Common myeloid progenitor, CD34-positive (primary cell): Measurements from ENCODE around the gene ARHGEF28.

Experiments
- CTCF ChIA-PET: fragments of 350-600 bp; sonication (Branson Sonifier 250); formaldehyde crosslinking; loops from one replicate; lab custom pipeline; 2021; ENCODE audit warnings: antibody characterized with exemption; lab: Charles Lee
- POLR2A ChIA-PET: fragments of 350-600 bp; sonication (Branson Sonifier 250); formaldehyde crosslinking; loops from one replicate; lab custom pipeline; 2021; ENCODE audit warnings: antibody characterized with exemption; lab: Charles Lee
- DNase-seq, 3 donors: peaks; one replicate each; pipeline versions ENCODE4 v3.0.0 to v3.0.0-alpha.2; 2013
- H3K27ac ChIP-seq, 2 experiments: 1 replicate in 1 of 2; 2 replicates in 1 of 2; pipeline ENCODE4 v1.7.0; 2013; ENCODE audit warnings: inconsistent platforms in 2 of 2, low read length in 2 of 2, mild to moderate bottlenecking in 2 of 2, low read depth in 1 of 2, moderate library complexity in 1 of 2; ENCODE audit not compliant: severe bottlenecking in 2 of 2, insufficient read depth in 1 of 2, poor library complexity in 1 of 2
- H3K27me3 ChIP-seq, 5 experiments: replicated peaks in 2 of 5; 1 replicate in 3 of 5; 2 replicates in 2 of 5; pipeline versions ENCODE4 v1.6.1 to v1.7.0; 2013; ENCODE audit warnings: low read length in 4 of 5, mild to moderate bottlenecking in 2 of 5, moderate library complexity in 2 of 5, inconsistent platforms in 1 of 5; ENCODE audit not compliant: insufficient read depth in 5 of 5, control insufficient read depth in 4 of 5
- H3K36me3 ChIP-seq, 4 experiments: 1 replicate in 2 of 4; 2 replicates in 2 of 4; pipeline versions ENCODE4 v1.6.1 to v1.7.0; 2013; ENCODE audit warnings: low read length in 3 of 4, control low read depth in 1 of 4, mild to moderate bottlenecking in 1 of 4; ENCODE audit not compliant: control insufficient read depth in 4 of 4, insufficient read depth in 4 of 4
- H3K4me1 ChIP-seq, 4 experiments: 1 replicate in 3 of 4; 2 replicates in 1 of 4; pipeline versions ENCODE4 v1.6.1 to v1.7.1; 2013; ENCODE audit warnings: low read length in 3 of 4, mild to moderate bottlenecking in 3 of 4, control low read depth in 1 of 4, inconsistent platforms in 1 of 4, moderate library complexity in 1 of 4; ENCODE audit not compliant: control insufficient read depth in 4 of 4, insufficient read depth in 4 of 4; ENCODE audit errors: control extremely low read depth in 1 of 4
- H3K4me3 ChIP-seq, 7 experiments: 1 replicate in 4 of 7; 2 replicates in 3 of 7; pipeline versions ENCODE4 v1.5.1 to v1.7.0; 2013; ENCODE audit warnings: mild to moderate bottlenecking in 7 of 7, low read length in 6 of 7, moderate library complexity in 6 of 7, inconsistent platforms in 2 of 7, low read depth in 2 of 7, control low read depth in 1 of 7; ENCODE audit not compliant: insufficient read depth in 4 of 7, control insufficient read depth in 1 of 7; ENCODE audit errors: extremely low read depth in 1 of 7
- H3K9me3 ChIP-seq, 5 experiments: 1 replicate in 4 of 5; 2 replicates in 1 of 5; pipeline versions ENCODE4 v1.6.1 to v1.7.1; 2013; ENCODE audit warnings: low read length in 4 of 5, mild to moderate bottlenecking in 2 of 5, inconsistent platforms in 1 of 5, low read depth in 1 of 5, moderate library complexity in 1 of 5; ENCODE audit not compliant: control insufficient read depth in 4 of 5, insufficient read depth in 2 of 5; ENCODE audit errors: control extremely low read depth in 1 of 5
- WGBS: methylation state at CpG from one replicate; pipeline ENCODE4 v1.1.5; 2013; ENCODE audit not compliant: insufficient coverage; 5-methylcytosine and 5-hydroxymethylcytosine counted together

The ARHGEF28 gene

GRCh38 chr5:73917891-73918290, 291.9 kb downstream of the ARHGEF28 start:
- H3K27me3 ChIP-seq, result no peaks in the 10 kb centered on the region
- 100% methylated on average over 1 of the region's 4 CpGs for WGBS
- POLR2A ChIA-PET, result no interaction called here

GRCh38 chr5:73918791-73919221, 292.8 kb downstream of the ARHGEF28 start:
- CTCF ChIA-PET, result interaction anchor here (1.6 kb wide), 1 partner anchor 13 kb away, joined by 3 read pairs; no protein-coding TSS in a partner anchor
- H3K4me1 ChIP-seq, result peaks cover 0 to 5% (median 1%) of the 10 kb centered on the region in 4 experiments
- 83% methylated on average over 4 of the region's 6 CpGs for WGBS
- no peaks in the 10 kb centered on the region for H3K36me3 ChIP-seq
- POLR2A ChIA-PET, result no interaction called here
- H3K27ac ChIP-seq, result no peak overlapping the region
- no peaks in the 10 kb centered on the region for H3K9me3 ChIP-seq
- peak in 2 of 3 donors; percentile 4 to 46 for DNase-seq
- H3K27me3 ChIP-seq, result no peaks in the 10 kb centered on the region
- H3K4me3 ChIP-seq, result peak overlapping the region in 2 of 7 experiments; percentile 19 to 38

More at GRCh38 chr5:73917891-73918290, 291.9 kb downstream of the ARHGEF28 start:
- H3K4me1 ChIP-seq, result peaks cover 0 to 5% (median 1%) of the 10 kb centered on the region in 4 experiments
- H3K36me3 ChIP-seq, result no peaks in the 10 kb centered on the region
- no peak overlapping the region for H3K27ac ChIP-seq
- CTCF ChIA-PET, result no interaction called here
- DNase-seq, result no peak
- no peak overlapping the region for H3K4me3 ChIP-seq
- no peaks in the 10 kb centered on the region for H3K9me3 ChIP-seq

- Histone ChIP-seq H3K27me3 (no peaks in the 10 kb centered on the region), H3K27ac (no peak overlapping the region), H3K4me1 (peaks cover 0 to 5% (median 1%) of the 10 kb centered on the region in 4 experiments), H3K4me3 (no peak overlapping the region), H3K9me3 (no peaks in the 10 kb centered on the region), H3K36me3 (no peaks in the 10 kb centered on the region)
- ChIA-PET CTCF (interaction anchor here (0.9 kb wide), 1 partner anchor 19 kb away, joined by 4 read pairs; no protein-coding TSS in a partner anchor), POLR2A (no interaction called here)
- peak in 2 of 3 donors; percentile 6 to 9 for DNase-seq
- no CpG with 5 or more reads among the region's 3 CpGs for WGBS
Observed at GRCh38 chr5:73921741-73922140, 295.7 kb downstream of the ARHGEF28 start.

- no peaks in the 10 kb centered on the region for H3K27me3 ChIP-seq
- ChIA-PET POLR2A (no interaction called here), CTCF (interaction anchor here (0.9 kb wide), 1 partner anchor 20 kb away, joined by 4 read pairs; no protein-coding TSS in a partner anchor)
- peaks cover 0 to 5% (median 1%) of the 10 kb centered on the region in 4 experiments for H3K4me1 ChIP-seq
- H3K36me3 ChIP-seq, result no peaks in the 10 kb centered on the region
- no peaks in the 10 kb centered on the region for H3K9me3 ChIP-seq
- no peak overlapping the region for H3K27ac ChIP-seq
- no peak overlapping the region for H3K4me3 ChIP-seq
- no peak for DNase-seq
- WGBS, result 100% methylated on average over 1 of the region's 3 CpGs
Observed at GRCh38 chr5:73922224-73922623, 296.2 kb downstream of the ARHGEF28 start.

GRCh38 chr5:73922875-73923557, 297.0 kb downstream of the ARHGEF28 start:
- Histone ChIP-seq H3K9me3 (no peaks in the 10 kb centered on the region), H3K36me3 (no peaks in the 10 kb centered on the region), H3K27ac (no peak overlapping the region), H3K4me1 (peaks cover 0 to 5% (median 1%) of the 10 kb centered on the region in 4 experiments), H3K4me3 (no peak overlapping the region), H3K27me3 (no peaks in the 10 kb centered on the region)
- POLR2A ChIA-PET, result no interaction called here
- WGBS, result 100% methylated on average over 5 of the region's 7 CpGs
- CTCF ChIA-PET, result interaction anchor here (0.6 to 0.9 kb wide), 2 partner anchors 20 to 270 kb away, joined by 3 to 4 read pairs; no protein-coding TSS in a partner anchor
- DNase-seq, result no peak

GRCh38 chr5:73928476-73929070, 302.6 kb downstream of the ARHGEF28 start:
- Histone ChIP-seq H3K9me3 (no peaks in the 10 kb centered on the region), H3K4me1 (no peaks in the 10 kb centered on the region), H3K4me3 (no peak overlapping the region), H3K27me3 (no peaks in the 10 kb centered on the region), H3K36me3 (no peaks in the 10 kb centered on the region), H3K27ac (no peak overlapping the region)
- ChIA-PET CTCF (no interaction called here), POLR2A (no interaction called here)
- no peak for DNase-seq
- WGBS, result no CpG with 5 or more reads among the region's 7 CpGs

GRCh38 chr5:73935719-73936118, 309.7 kb downstream of the ARHGEF28 start:
- Histone ChIP-seq H3K27ac (no peak overlapping the region), H3K27me3 (no peaks in the 10 kb centered on the region), H3K4me1 (no peaks in the 10 kb centered on the region), H3K9me3 (no peaks in the 10 kb centered on the region), H3K36me3 (no peaks in the 10 kb centered on the region), H3K4me3 (no peak overlapping the region)
- ChIA-PET CTCF (no interaction called here), POLR2A (no interaction called here)
- no peak for DNase-seq
- 100% methylated on average over 3 of the region's 4 CpGs for WGBS
